Measurements from ENCODE around the gene ARHGAP25.
A peak's percentile ranks its signal among the peaks of the same experiment; 100 is the strongest.

The ARHGAP25 gene

GRCh38 chr2:68769586-68770270, 35.1 kb downstream of the ARHGAP25 start:
- peak; percentile 22 for DNase-seq (ENCODE audit: low spot score)
- CTCF ChIA-PET: no interaction called here
- POLR2A ChIA-PET (ENCODE audit: low non-redundant PET): no interaction called here
- no peak overlapping the region for H3K27ac ChIP-seq
- TF ChIP-seq CTCF (conservative IDR thresholded peaks at IDR 0.05; ENCODE audit: low read depth): no peak

DNA sequence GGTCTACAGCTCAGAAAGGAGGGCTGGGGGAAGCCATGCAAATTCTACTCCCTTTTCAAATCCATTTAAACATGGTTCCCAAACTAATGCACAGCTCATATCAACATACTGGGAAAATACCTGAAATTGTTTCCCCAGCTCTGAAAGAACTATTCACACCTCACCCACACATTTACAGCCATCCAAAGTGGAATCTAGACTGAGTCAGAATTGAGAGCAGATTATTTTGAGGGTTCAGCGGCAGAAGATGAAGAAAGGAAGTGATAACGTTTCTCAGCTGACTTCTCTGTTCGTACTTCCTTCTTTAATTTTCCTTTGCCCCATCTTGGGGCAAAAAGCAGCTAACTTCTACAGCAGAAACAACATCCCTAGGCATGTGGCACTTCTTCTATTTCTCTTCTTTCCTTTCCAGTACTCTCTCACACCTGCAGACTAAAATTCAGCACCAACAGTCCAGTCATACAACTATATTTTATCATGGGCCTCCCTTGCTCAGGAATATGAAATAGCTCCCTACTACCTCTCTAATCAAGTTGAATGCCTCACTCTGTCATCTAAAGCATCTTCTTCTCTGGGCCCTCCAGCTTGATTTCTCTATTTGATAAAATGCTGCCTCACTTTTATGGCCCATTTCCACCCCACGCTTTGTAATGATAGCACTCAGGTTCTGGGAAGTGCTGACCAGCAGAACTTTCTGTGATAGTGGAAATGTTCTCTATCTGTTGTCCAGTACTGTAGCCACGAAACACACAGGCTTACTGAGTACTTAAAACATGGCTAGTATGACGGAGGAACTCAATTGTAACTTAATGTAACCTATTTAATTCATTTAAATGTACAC, 35.9 kb downstream of the ARHGAP25 start:
- DNase-seq (ENCODE audit: low spot score): no peak
- CTCF ChIA-PET: interaction anchor here (0.6 kb wide), 1 partner anchor 28 kb away, joined by 3 read pairs; no protein-coding TSS in a partner anchor
- TF ChIP-seq CTCF (conservative IDR thresholded peaks at IDR 0.05; ENCODE audit: low read depth): no peak
- POLR2A ChIA-PET (ENCODE audit: low non-redundant PET): no interaction called here
- H3K27ac ChIP-seq: no peak overlapping the region

- POLR2A ChIA-PET (ENCODE audit: low non-redundant PET): no interaction called here
- DNase-seq (ENCODE audit: low spot score): no peak
- H3K27ac ChIP-seq: no peak overlapping the region
- CTCF ChIA-PET: no interaction called here
- TF ChIP-seq CTCF (conservative IDR thresholded peaks at IDR 0.05; ENCODE audit: low read depth): no peak
Observed at GRCh38 chr2:68771211-68771751, 36.7 kb downstream of the ARHGAP25 start.

DNA sequence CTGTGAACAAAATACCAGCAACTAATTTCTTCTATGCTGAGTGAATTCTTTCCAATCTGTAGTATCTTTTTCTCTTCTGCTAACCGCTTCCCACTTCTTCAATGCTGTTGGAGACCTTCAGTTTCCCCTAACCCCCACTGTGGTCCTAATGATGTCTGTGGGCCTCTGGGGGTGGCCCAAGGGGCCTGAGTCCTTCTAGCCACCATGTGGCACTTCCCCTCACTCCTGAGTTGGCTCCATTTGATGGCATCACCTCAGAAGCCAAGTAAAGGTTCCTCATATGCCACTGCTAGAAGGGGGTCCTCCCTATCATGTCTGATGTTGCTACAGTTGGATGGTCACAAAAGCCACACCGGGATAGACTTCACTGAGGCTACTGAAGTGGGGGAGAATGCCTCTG, 37.5 kb downstream of the ARHGAP25 start:
- ChIA-PET CTCF (no interaction called here), POLR2A (ENCODE audit: low non-redundant PET) (no interaction called here)
- TF ChIP-seq CTCF (conservative IDR thresholded peaks at IDR 0.05; ENCODE audit: low read depth): no peak
- DNase-seq (ENCODE audit: low spot score): no peak
- no peak overlapping the region for H3K27ac ChIP-seq

DNA sequence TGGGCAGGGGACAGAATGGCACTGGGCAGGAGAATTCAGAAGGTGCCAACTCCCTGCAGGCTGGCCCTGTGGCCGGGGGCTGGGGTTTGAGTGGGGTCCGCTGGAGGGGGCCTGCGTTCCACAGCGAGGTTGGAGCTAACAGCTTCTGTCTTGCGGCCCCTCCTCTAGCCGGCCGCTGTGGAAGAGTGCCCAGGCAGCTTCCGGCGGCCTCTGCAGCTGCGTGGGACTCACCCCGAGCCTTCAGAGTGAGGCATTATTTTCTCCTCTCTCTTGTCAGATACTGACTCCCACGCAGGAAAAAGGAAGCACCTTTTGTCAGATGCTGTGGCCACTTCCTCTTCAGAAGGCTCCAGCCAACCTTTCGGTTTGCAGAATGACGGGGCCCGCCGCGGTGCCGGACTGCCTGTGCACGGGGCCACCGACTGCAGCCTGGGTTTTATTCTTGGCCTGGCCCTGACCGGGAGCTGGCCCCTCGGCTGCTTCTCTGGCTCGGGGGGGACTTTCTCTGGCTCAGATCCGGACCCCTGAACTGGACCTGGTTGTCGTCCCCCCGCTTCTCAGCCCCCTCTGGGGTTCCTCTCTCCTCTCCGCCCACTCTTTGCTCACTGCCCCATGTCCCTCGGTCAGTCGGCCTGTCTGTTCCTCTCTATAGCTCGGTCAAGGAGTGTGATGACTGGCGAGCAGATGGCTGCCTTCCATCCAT, 40.1 kb downstream of the ARHGAP25 start:
- POLR2A ChIA-PET (ENCODE audit: low non-redundant PET): no interaction called here
- H3K27ac ChIP-seq: no peak overlapping the region
- CTCF ChIA-PET: no interaction called here
- TF ChIP-seq CTCF (conservative IDR thresholded peaks at IDR 0.05; ENCODE audit: low read depth): no peak
- DNase-seq (ENCODE audit: low spot score): no peak

DNA sequence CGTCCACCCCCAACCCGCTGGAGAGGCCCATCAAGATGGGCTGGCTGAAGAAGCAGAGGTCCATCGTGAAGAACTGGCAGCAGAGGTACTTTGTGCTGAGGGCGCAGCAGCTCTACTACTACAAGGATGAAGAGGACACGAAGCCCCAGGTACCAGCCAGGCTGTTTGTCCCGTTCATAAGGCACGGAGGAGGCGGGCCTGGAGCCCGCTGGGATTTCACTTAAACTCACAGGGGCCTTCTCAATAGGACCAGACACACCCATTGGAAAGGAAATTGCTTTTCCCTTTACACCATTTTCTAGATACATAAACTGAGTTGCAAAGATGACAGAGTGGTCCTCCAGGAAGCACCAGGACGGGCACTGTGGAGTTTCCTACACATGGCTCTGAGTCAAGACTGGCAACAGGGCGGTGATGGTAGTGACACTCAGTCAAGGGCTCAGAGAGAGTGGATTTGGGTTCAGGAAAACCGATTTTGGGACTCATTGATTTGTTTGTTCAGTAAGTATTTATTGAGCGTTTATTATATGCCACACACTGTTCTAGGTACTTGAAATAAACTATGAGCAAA, 40.7 kb downstream of the ARHGAP25 start:
- no peak overlapping the region for H3K27ac ChIP-seq
- DNase-seq (ENCODE audit: low spot score): no peak
- no peak for TF ChIP-seq CTCF (conservative IDR thresholded peaks at IDR 0.05; ENCODE audit: low read depth)
- CTCF ChIA-PET: no interaction called here
- POLR2A ChIA-PET (ENCODE audit: low non-redundant PET): no interaction called here
